ENCODE results near the gene RUBCNL.

DNA sequence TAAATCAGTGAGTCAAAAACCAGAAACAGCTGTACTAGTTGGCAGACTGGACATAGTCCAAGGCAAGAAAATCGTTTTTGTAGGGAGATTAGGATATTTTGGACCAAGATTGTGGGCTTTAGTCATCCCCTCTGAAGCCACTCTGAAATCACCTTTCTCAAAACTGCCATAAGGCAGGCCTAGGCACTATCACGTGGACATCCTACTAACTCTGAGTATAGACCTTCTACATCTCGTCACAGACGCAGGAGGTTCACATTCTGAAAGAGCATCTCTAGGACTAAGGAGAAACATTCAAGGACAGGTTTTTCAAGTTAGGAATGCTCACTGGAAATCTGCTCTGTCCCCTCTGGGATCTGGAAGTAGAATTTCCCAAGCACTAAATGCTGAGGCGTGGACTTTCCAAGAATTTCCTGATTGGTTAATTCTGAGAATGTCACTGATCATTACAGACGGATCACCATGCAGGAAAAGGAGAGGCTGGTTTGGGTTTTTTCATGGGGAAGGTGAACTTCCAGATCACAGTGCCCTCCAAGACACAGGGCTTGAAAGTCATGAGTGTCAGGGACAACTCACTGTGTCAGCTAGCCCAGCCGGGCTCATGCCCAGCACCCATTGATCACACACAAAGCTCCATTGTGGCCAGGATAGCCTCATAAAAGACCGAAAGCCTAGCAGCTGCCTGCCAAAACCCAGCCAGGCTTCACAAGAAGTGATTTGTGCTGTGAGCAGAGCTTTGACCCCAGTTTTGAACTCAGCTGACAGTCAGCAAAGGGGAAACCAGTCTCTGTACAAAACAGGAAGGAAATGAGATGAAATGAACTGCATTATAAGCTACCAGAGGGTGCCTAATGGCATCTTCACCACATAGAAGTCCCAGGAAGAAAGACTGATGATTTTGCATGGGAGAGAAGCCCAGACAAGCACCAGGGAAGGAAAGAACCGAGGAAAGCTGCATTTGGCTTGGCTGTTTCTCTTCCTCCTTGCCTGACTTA lies 2.7 kb upstream of the RUBCNL start:
- TF ChIP-seq NFIC (IDR thresholded peaks at IDR 0.05; ENCODE audit: borderline replicate concordance) (no peak), FOSL2 (IDR thresholded peaks at IDR 0.05; ENCODE audit: borderline replicate concordance, low read depth) (no peak), JUND (IDR thresholded peaks at IDR 0.05) (no peak), EP300 (IDR thresholded peaks at IDR 0.05; ENCODE audit: borderline replicate concordance in 1 of 2, low read depth in 1 of 2, low read length in 1 of 2) (no peak)
- TF ChIP-seq, protein P1, sequence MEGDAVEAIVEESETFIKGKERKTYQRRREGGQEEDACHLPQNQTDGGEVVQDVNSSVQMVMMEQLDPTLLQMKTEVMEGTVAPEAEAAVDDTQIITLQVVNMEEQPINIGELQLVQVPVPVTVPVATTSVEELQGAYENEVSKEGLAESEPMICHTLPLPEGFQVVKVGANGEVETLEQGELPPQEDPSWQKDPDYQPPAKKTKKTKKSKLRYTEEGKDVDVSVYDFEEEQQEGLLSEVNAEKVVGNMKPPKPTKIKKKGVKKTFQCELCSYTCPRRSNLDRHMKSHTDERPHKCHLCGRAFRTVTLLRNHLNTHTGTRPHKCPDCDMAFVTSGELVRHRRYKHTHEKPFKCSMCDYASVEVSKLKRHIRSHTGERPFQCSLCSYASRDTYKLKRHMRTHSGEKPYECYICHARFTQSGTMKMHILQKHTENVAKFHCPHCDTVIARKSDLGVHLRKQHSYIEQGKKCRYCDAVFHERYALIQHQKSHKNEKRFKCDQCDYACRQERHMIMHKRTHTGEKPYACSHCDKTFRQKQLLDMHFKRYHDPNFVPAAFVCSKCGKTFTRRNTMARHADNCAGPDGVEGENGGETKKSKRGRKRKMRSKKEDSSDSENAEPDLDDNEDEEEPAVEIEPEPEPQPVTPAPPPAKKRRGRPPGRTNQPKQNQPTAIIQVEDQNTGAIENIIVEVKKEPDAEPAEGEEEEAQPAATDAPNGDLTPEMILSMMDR (IDR thresholded peaks at IDR 0.05) = no peak
- TF ChIP-seq, protein P2, sequence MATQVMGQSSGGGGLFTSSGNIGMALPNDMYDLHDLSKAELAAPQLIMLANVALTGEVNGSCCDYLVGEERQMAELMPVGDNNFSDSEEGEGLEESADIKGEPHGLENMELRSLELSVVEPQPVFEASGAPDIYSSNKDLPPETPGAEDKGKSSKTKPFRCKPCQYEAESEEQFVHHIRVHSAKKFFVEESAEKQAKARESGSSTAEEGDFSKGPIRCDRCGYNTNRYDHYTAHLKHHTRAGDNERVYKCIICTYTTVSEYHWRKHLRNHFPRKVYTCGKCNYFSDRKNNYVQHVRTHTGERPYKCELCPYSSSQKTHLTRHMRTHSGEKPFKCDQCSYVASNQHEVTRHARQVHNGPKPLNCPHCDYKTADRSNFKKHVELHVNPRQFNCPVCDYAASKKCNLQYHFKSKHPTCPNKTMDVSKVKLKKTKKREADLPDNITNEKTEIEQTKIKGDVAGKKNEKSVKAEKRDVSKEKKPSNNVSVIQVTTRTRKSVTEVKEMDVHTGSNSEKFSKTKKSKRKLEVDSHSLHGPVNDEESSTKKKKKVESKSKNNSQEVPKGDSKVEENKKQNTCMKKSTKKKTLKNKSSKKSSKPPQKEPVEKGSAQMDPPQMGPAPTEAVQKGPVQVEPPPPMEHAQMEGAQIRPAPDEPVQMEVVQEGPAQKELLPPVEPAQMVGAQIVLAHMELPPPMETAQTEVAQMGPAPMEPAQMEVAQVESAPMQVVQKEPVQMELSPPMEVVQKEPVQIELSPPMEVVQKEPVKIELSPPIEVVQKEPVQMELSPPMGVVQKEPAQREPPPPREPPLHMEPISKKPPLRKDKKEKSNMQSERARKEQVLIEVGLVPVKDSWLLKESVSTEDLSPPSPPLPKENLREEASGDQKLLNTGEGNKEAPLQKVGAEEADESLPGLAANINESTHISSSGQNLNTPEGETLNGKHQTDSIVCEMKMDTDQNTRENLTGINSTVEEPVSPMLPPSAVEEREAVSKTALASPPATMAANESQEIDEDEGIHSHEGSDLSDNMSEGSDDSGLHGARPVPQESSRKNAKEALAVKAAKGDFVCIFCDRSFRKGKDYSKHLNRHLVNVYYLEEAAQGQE (IDR thresholded peaks at IDR 0.05; ENCODE audit: low read depth, low read length) = no peak
